ENCODE data around the gene TRIL. TPM values are rescaled to one million over a fixed set of nuclear protein-coding genes. Genes with fewer than 3 reads are reported as not detected.

Gene TRIL
- total and polyA plus RNA-seq, 2 experiments from 2014 or later, result 0.95 to 4.5 TPM

DNA sequence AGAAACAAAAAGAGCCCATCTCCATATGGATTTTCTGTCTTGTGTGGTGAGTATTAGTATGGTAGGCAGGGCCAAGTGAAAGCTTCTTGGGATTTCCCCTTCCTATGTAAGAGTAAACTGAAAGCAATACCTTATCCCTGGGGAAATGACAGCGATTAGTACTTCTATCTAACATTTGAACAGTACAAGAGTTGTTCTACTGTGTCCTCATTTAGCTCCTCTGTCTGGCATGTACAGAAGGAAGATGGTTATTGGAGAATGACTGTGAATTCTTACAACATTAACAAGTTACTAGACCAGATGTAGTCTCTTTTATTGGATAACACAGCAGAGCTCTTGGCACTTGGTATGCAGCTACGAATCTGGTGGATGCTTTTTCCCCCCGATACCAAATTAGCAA is 17.9 kb upstream of the TRIL start:
- H3K27me3 Mint-ChIP-seq (ENCODE audit: insufficient read depth, low read depth, poor library complexity), result no peaks in the 10 kb centered on the region

More for the DNA sequence above, 17.9 kb upstream of the TRIL start:
- no peak overlapping the region for H3K4me3 Mint-ChIP-seq
- TF ChIP-seq, protein P1, sequence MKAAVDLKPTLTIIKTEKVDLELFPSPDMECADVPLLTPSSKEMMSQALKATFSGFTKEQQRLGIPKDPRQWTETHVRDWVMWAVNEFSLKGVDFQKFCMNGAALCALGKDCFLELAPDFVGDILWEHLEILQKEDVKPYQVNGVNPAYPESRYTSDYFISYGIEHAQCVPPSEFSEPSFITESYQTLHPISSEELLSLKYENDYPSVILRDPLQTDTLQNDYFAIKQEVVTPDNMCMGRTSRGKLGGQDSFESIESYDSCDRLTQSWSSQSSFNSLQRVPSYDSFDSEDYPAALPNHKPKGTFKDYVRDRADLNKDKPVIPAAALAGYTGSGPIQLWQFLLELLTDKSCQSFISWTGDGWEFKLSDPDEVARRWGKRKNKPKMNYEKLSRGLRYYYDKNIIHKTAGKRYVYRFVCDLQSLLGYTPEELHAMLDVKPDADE (IDR thresholded peaks at IDR 0.05), result no peak
- TF ChIP-seq NANOG (IDR thresholded peaks at IDR 0.05; ENCODE audit: borderline replicate concordance) (no peak), JUNB (IDR thresholded peaks at IDR 0.05; ENCODE audit: unreplicated experiment) (no peak), STAT1 (IDR thresholded peaks at IDR 0.05; ENCODE audit: unreplicated experiment) (no peak), EZH2 (IDR thresholded peaks at IDR 0.05; ENCODE audit: low read depth, unreplicated experiment) (no peak), POLR2AphosphoS5 (IDR thresholded peaks at IDR 0.05; ENCODE audit: low read depth) (no peak), ZNF114 (CRISPR knock-in tag; IDR thresholded peaks at IDR 0.05) (no peak), ZNF331 (CRISPR knock-in tag; IDR thresholded peaks at IDR 0.05; ENCODE audit: low read depth) (no peak), CREB1 (CRISPR knock-in tag; IDR thresholded peaks at IDR 0.05; ENCODE audit: low read depth) (no peak), EZH2phosphoT487 (IDR thresholded peaks at IDR 0.05; ENCODE audit: unreplicated experiment) (no peak)
- TF ChIP-seq, protein P2, sequence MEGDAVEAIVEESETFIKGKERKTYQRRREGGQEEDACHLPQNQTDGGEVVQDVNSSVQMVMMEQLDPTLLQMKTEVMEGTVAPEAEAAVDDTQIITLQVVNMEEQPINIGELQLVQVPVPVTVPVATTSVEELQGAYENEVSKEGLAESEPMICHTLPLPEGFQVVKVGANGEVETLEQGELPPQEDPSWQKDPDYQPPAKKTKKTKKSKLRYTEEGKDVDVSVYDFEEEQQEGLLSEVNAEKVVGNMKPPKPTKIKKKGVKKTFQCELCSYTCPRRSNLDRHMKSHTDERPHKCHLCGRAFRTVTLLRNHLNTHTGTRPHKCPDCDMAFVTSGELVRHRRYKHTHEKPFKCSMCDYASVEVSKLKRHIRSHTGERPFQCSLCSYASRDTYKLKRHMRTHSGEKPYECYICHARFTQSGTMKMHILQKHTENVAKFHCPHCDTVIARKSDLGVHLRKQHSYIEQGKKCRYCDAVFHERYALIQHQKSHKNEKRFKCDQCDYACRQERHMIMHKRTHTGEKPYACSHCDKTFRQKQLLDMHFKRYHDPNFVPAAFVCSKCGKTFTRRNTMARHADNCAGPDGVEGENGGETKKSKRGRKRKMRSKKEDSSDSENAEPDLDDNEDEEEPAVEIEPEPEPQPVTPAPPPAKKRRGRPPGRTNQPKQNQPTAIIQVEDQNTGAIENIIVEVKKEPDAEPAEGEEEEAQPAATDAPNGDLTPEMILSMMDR (conservative IDR thresholded peaks at IDR 0.05; ENCODE audit: low read depth in 2 of 2), result no peak
- TF ChIP-seq, protein P3, sequence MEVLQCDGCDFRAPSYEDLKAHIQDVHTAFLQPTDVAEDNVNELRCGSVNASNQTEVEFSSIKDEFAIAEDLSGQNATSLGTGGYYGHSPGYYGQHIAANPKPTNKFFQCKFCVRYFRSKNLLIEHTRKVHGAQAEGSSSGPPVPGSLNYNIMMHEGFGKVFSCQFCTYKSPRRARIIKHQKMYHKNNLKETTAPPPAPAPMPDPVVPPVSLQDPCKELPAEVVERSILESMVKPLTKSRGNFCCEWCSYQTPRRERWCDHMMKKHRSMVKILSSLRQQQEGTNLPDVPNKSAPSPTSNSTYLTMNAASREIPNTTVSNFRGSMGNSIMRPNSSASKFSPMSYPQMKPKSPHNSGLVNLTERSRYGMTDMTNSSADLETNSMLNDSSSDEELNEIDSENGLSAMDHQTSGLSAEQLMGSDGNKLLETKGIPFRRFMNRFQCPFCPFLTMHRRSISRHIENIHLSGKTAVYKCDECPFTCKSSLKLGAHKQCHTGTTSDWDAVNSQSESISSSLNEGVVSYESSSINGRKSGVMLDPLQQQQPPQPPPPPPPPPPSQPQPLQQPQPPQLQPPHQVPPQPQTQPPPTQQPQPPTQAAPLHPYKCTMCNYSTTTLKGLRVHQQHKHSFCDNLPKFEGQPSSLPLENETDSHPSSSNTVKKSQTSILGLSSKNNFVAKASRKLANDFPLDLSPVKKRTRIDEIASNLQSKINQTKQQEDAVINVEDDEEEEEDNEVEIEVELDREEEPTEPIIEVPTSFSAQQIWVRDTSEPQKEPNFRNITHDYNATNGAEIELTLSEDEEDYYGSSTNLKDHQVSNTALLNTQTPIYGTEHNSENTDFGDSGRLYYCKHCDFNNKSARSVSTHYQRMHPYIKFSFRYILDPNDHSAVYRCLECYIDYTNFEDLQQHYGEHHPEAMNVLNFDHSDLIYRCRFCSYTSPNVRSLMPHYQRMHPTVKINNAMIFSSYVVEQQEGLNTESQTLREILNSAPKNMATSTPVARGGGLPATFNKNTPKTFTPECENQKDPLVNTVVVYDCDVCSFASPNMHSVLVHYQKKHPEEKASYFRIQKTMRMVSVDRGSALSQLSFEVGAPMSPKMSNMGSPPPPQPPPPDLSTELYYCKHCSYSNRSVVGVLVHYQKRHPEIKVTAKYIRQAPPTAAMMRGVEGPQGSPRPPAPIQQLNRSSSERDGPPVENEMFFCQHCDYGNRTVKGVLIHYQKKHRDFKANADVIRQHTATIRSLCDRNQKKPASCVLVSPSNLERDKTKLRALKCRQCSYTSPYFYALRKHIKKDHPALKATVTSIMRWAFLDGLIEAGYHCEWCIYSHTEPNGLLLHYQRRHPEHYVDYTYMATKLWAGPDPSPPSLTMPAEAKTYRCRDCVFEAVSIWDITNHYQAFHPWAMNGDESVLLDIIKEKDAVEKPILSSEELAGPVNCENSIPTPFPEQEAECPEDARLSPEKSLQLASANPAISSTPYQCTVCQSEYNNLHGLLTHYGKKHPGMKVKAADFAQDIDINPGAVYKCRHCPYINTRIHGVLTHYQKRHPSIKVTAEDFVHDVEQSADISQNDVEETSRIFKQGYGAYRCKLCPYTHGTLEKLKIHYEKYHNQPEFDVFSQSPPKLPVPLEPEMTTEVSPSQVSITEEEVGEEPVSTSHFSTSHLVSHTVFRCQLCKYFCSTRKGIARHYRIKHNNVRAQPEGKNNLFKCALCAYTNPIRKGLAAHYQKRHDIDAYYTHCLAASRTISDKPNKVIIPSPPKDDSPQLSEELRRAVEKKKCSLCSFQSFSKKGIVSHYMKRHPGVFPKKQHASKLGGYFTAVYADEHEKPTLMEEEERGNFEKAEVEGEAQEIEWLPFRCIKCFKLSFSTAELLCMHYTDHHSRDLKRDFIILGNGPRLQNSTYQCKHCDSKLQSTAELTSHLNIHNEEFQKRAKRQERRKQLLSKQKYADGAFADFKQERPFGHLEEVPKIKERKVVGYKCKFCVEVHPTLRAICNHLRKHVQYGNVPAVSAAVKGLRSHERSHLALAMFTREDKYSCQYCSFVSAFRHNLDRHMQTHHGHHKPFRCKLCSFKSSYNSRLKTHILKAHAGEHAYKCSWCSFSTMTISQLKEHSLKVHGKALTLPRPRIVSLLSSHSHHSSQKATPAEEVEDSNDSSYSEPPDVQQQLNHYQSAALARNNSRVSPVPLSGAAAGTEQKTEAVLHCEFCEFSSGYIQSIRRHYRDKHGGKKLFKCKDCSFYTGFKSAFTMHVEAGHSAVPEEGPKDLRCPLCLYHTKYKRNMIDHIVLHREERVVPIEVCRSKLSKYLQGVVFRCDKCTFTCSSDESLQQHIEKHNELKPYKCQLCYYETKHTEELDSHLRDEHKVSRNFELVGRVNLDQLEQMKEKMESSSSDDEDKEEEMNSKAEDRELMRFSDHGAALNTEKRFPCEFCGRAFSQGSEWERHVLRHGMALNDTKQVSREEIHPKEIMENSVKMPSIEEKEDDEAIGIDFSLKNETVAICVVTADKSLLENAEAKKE (CRISPR knock-in tag; IDR thresholded peaks at IDR 0.05), result no peak
- TF ChIP-seq, protein P4, sequence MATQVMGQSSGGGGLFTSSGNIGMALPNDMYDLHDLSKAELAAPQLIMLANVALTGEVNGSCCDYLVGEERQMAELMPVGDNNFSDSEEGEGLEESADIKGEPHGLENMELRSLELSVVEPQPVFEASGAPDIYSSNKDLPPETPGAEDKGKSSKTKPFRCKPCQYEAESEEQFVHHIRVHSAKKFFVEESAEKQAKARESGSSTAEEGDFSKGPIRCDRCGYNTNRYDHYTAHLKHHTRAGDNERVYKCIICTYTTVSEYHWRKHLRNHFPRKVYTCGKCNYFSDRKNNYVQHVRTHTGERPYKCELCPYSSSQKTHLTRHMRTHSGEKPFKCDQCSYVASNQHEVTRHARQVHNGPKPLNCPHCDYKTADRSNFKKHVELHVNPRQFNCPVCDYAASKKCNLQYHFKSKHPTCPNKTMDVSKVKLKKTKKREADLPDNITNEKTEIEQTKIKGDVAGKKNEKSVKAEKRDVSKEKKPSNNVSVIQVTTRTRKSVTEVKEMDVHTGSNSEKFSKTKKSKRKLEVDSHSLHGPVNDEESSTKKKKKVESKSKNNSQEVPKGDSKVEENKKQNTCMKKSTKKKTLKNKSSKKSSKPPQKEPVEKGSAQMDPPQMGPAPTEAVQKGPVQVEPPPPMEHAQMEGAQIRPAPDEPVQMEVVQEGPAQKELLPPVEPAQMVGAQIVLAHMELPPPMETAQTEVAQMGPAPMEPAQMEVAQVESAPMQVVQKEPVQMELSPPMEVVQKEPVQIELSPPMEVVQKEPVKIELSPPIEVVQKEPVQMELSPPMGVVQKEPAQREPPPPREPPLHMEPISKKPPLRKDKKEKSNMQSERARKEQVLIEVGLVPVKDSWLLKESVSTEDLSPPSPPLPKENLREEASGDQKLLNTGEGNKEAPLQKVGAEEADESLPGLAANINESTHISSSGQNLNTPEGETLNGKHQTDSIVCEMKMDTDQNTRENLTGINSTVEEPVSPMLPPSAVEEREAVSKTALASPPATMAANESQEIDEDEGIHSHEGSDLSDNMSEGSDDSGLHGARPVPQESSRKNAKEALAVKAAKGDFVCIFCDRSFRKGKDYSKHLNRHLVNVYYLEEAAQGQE (IDR thresholded peaks at IDR 0.05; ENCODE audit: unreplicated experiment), result no peak
- H3K27me3 ChIP-seq (ENCODE audit: insufficient read depth), result no peaks in the 10 kb centered on the region
- H3K36me3 Mint-ChIP-seq (ENCODE audit: low read depth), result peaks cover 3% of the 10 kb centered on the region; the same call in 1 of the 3 replicates
- no peak overlapping the region for H3K4me2 ChIP-seq
- no peaks in the 10 kb centered on the region for H3K79me2 ChIP-seq (replicated peaks; ENCODE audit: insufficient read depth)
- peaks cover 16% of the 10 kb centered on the region for H3K9me3 Mint-ChIP-seq
- H3K9me2 ChIP-seq (ENCODE audit: insufficient read depth), result no peaks in the 10 kb centered on the region
- ATAC-seq (no peak), DNase-seq (ENCODE audit: low spot score) (no peak)
- H3K4me1 Mint-ChIP-seq, result peaks cover 18% of the 10 kb centered on the region
- no peaks in the 10 kb centered on the region for H3F3A ChIP-seq (replicated peaks; ENCODE audit: low read depth)
- peaks cover 3% of the 10 kb centered on the region; the same call in 1 of the 2 replicates for H3K36me3 ChIP-seq (ENCODE audit: insufficient read depth)
- H3K4me1 ChIP-seq (ENCODE audit: insufficient read depth), result peaks cover 20% of the 10 kb centered on the region
- no peak overlapping the region for H2AFZ ChIP-seq
- no peak overlapping the region for H3K27ac ChIP-seq (ENCODE audit: low read depth)
- no peaks in the 10 kb centered on the region for H4K20me1 ChIP-seq (replicated peaks; ENCODE audit: insufficient read depth)
- H3K4me3 ChIP-seq, result no peak overlapping the region
- no peak overlapping the region for H3K27ac Mint-ChIP-seq

All from GM23338 (cell line).